ENCODE data around the gene RRP9.
"Not testable (repeated sequence)": the region's sequence is repeated elsewhere in the genome, so short reads cannot be mapped to it uniquely, and the experiment has no call there.

RRP9 gene

DNA sequence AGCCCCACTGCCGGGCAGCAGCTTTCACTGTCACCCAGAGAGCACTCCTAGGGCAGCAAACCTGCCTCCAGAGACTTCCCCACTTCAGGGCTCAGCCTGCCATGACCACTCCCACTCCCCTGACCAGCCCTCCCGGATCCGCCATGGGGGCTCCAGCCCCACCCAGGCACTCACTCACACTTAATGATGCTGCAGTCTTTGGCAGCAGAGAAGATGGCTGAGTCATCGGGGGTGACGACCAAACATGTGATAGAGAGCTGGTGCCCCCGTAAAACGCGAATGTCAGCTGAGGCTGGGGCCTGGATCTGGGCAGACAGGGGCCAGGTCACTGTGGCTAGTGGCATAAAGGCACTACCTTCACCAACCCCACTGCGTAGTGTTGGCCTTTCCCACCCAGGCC is 4.7 kb downstream of the RRP9 start:
- DNase-seq, result no peak

DNA sequence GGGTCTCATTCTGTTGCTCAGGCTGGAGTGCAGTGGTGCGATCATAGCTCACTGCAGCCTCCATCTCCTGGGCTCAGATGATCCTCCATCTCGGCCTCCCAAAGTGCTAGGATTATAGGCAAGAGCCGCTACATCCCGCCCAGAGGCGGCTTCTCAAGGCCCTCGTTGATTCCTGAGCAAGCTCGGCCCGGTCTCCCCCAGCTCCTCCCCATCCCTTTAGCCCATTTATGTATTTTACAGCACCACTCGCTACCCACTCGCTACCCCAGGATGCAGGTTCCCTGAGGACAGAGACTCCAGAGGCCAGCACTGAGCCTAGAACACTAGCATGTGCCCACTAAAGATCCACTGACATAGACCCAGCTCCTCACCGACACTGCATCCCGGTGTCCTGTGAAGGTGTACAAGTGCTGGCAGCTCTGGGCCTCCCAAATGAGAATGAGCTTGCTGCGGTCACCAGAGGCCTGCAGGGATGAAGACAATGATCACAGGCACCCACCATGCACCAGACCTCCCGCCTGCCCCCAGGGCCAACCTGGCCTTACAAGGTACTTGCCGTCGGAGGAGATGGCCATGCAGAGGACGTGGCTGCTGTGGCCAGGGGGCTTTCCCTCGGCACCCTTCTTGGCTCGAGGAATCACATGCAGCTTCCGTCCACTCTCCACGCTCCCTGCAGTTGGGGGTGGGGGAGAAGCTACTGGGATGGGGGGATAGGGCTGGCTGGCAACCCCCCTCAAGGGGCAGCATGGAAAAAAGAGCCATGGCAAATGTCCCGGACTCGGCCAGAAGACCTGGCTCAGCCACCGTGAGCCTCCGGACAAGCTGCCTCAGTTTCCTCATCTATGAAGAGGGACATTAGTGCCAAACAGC is 5.6 kb downstream of the RRP9 start:
- DNase-seq, result no peak

DNA sequence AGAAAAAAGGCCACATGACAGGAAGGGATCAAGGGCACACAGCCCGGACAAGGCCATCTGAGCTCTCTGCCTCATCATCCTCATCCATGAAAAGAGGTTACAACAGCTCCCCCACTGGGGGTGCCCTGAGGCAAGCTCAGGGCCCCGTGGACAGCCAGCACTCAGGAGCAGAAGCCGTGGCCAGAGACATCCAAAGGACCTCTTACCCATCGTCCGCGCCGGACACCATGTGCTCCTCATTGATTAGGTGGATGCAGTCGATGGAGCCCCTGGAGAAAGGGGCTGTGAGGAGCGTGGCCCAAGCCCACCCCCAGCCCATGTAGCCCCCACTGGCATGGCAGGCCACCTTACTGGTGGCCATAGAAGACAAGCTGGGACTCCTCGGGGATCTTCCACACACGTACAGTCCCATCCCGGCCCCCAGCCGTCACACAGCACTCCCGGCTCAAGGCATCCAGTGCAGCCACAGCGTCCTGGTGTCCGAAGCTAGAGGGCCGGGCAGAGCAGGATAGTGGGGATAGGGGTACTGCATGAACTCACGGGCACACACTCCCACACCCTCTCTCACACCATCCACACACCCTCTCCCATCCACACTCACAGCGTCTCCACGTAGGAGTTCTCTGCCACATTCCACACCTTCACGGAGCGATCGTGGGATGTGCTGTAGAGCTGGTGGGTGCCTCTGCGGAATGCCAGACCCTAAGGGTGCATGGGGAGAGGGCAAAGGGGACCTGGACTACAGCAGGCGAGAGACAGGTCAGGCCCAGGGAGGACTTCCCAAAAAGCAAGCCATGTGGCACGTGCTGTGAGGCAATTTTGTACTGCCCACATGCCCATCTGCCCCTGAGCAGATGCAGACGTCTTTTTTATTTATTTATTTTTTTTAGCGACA is 6.5 kb downstream of the RRP9 start:
- no peak for DNase-seq

DNA sequence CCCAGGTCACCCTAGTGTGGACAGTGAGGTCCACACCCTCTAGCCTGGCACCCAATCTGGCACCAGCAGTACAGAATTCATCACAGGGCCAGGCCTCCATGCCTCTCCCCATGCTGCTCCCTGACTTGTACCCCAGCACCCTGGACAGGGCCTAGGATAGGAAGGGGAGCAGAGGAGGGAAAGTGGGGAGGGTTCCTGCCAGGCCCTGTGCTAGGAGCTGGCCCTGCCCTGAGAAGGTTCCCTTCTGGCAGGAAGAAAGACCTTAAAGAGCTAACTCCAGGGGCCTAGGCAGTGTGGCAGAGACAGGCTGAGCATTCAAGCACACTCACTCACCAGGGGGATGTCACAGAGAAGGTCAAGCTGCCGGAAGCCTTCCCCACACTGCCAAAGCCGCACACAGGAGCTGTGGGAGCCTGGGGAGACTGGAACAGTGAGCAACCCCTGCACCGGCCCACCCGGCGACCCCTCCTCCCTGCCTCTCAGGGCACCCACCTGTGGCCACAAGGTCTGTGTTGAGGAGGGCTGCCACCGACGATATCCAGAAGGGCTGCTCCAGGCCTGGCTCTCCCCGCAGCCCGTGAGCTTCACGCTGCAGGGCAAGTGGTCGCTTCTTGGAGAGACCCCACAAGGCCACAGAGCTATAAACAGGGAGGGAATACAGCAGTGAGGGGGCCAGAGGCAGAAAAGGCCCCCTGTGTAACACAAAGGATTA is 7.4 kb downstream of the RRP9 start:
- DNase-seq, result no peak

DNA sequence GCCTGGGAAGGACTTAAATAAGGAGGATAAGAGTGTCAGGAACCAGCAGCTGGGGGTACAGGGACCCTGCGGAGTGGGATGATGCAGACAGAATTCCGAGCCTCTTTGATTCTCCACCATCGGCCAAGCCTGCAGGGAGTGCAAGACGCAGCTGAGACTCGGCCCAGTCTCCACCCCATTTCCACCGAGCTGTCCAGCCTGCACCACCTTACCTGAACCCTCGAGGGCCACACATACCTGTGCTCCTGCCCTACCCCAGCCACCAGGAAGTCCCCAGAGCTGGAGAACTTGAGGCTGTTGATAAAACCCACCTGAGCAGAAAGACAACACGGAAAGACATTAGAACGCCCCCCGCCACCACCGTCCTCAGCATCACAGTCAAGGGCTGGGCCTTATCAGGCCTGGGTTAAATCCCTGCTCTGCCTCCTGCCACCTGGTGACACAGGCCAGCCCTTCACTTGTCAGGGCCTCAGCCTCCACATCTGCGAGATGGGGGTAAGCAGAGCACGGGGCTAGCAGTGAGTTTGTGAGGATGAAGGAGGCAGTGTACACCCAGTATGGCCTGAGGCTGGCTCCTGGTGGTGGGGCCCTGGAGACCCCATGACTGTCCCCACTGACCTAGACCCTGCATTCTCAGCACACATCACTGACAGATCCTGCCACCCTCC is 8.1 kb downstream of the RRP9 start:
- DNase-seq, result no peak

DNA sequence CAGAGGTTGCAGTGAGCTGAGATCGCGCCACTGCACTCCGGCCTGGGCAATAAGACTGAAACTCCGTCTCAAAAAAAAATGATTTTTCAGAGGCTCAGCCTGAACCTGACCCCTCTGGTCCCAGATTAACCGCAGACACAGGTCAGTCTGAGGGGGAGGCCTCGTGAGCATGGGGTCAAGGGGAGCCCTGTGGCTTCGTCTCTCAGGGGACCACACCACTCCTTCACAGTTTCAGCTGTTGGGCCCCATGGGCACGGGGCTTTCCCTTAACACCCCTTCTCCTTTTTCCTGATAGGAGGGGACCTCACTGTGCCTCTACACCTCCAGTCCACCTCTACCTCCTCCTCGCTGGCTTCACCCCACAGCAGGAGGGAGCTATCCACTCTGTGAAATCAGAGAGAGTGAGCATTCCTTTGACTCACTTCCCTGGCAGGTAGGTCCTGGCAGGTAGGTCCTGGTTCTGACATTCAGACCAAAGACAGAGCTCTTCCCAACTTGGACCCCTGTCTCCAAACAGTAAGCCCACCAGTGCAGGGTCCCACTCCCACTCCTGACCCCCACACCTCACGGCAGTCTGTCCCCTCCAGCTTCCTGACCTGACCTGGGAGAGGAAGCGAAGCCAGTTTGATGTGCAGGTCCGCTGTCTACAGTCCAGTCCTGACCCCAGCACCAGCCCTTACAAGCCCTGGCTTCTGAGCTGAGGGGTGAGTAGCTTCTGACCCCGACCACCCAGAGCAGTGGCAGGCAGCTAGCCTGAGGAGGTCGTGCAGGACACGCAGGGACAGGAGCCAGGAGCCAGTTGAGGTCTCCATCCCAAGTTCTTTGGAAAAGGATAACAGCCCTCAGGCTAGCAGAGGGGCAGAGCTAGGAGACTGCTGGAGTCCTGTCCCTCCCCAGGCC is 9.0 kb downstream of the RRP9 start:
- no peak for DNase-seq

DNA sequence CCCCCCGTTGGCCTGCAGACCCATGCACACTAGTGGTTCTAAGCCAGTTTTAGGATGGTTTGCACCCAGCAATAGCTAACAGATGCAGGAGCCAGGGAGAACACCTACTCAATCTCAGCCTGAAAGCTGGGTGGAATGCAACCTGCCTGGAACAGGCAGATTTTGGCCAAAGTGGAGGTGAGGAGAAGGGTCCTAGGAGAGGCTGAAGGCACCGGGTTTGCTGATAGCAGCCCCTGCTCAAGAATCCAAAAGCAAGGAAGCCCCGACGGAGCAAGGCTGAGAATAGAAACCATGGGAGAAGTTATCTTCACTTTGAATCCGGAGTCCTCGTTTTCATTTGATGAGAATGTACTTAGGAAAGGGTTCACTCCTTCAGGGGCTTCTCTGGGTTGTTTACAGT is 9.9 kb downstream of the RRP9 start:
- no peak for DNase-seq

DNA sequence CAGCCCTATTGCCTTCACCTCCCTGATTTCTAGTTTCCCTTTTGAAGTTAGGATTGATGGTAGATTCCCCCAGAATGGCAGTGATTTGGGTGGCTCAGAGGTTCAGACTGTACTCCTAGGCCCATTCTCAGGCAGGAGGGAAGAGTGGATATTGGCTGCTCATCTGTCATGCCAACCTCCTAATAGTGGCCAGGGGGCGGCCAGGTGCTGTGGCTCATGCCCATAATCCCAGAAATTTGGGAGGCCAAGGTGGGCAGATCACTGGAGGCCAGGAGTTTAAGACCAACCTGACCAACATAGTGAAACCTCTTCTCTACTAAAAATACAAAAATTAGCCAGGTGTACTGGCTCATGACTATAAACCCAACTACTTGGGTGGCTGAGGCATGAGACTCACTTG is 11.3 kb downstream of the RRP9 start:
- no peak for DNase-seq

DNA sequence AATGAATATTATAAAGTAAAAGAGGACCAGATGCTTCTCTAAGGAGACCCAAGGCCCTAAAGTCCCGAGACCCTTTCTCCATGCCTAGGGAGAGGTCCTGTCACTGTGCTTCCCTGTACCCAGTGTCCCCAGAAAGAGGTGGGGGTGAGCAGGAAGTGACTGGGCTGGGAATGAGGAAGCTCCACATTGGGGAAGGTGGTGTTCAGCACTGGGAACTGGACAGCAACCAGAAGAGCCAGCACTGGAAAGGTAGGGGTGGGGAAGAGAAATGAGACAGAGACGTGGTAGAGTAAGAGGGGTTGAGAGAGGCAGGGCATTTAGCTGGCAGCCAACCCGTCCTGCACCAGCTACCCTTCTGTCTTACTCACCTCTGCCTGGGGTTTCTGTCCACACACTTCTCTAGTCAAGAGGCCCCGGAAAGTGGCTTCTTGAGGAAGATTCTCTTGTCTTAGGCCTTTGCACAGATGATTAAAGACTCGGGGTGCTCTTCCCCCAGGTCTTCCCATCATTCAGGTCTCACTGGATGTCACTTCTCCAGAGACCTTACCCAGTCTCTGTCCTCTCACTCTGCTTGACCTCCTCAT is 12.2 kb downstream of the RRP9 start:
- no peak for DNase-seq

DNA sequence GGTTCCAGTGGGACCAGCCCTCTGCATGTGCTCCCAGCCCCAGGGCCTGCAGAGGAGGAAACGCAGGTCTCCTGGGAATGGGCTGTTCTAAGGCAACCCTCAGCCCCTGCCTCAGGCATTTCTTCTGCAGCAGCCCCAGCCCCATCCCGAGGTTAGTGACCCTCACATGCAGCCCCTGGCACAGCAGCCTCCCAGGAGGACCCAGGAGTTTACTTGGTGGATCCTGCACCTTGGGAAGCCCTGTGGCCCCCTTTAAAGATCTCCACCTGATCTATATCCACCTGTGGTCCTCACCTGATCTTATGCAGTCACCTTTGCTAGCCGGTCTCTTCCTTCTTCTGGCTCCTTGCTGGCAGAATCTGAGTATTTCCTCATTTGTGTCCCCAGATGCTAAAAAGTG is 12.7 kb downstream of the RRP9 start:
- not testable (repeated sequence) for DNase-seq

DNA sequence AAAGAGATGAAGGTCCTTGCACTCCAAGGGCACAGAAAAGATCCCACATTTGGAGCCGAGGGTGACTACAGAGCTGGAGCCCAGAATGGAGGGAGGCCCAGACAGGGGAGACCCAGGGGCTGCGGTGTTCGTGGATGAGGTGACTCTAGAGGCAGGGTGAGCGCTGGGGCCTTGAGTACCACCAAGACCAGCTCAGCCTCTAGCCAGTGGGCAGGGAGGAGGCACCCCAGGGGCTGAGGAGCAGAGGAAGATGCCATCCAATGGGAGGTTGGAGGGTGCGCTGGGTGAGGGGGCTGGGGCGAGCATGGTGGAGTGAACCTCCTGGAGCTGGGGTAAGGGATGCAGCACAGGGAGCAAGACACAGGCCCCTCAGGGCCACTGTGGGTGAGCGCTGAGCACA is 13.3 kb downstream of the RRP9 start:
- no peak for DNase-seq

DNA sequence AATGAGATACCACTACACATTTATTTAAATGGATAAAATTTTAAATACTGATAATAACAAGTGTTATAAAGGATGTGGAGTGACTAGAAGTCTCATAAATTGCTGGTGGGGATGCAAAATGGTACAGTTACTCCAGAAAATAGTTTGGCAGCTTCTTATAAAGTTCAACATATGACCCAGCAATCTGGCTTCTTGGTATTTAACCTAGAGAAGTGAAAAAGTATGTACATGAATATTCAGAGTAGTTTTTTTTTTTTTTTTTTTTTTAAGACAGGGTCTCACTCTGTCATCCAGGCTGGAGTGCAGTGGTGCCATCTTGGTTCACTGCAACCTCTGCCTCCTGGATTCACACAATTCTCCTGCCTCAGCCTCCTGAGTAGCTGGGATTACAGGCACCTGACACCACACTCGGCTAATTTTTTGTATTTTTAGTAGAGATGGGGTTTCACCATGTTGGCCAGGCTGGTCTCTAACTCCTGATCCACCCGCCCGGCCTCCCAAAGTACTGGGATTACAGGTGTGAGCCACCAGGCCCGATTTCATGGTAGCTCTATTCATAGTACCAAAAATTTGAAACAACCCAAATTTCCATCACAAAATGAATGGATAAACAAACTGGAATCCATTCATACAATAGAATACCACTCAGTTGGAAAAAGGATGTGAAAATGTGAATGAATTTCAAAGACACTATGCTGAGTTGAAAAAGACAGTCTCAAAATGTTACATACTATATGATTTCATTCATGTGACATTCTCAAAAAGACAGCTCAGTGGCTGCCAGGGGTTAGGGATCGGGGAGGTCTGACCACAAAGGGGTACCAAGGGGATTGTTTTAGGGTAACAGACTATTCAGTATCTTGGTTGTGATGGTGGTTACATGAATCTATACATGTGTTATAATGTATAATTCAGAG is 14.4 kb downstream of the RRP9 start:
- no peak for DNase-seq

DNA sequence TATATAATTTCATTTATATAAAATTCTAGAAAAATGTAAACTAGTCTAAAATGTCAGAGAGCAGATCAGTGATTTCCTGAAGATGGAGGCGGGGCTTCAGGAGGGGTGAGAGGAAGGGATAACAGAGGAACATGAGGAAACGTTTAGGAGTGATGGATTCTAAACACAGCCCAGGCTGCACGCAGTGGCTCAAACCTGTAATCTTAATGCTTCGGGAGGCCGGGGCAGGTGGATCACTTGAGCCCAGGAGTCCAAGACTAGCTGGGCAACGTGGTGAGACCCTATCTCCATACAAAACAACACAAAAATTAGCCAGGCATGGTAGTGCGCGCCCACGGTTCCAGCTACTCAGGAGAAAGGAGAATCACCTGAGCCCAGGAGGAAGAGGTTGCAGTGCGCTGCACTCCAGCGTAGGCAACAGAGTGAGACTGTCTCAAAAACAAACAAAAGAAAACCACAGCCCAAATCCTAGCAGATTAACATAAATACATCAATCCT is 20.6 kb downstream of the RRP9 start:
- DNase-seq, result no peak

DNA sequence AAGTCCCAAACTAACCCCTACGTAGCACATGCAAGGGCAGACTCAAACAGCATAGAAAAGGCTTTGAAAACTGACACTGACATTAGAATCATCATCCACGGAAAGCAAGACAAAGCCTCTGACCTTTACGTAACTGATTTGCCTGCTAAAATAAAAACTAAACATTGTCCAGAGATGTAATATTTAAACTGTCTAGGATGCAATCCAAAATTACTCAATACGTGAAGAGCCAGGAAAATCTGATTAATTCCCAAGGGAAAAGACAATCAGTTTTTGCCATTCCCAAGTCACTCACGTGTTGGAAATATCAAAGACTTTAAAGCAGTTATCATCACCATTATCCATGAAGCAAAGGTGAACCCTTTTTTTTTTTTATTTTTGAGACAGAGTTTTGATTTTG is 25.3 kb downstream of the RRP9 start:
- no peak for DNase-seq

DNA sequence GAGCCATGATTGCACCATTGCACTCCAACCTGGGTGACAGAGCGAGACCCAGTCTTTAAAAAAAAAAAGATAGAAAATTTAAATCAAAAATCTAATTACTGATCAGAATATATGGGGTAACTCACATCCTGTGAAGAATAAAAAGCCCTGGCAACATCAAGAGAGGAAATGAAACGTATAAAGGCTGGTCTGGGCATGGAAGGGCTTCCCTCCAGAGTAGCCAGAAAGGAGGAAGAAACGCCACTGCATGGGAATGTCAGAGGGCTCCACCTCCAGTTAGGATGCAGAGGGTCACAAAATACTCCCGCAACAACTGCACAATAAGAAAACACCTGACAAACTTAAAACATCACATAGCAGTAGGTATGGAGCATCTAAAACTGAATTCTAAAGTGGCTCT is 33.7 kb downstream of the RRP9 start:
- DNase-seq, result no peak

DNA sequence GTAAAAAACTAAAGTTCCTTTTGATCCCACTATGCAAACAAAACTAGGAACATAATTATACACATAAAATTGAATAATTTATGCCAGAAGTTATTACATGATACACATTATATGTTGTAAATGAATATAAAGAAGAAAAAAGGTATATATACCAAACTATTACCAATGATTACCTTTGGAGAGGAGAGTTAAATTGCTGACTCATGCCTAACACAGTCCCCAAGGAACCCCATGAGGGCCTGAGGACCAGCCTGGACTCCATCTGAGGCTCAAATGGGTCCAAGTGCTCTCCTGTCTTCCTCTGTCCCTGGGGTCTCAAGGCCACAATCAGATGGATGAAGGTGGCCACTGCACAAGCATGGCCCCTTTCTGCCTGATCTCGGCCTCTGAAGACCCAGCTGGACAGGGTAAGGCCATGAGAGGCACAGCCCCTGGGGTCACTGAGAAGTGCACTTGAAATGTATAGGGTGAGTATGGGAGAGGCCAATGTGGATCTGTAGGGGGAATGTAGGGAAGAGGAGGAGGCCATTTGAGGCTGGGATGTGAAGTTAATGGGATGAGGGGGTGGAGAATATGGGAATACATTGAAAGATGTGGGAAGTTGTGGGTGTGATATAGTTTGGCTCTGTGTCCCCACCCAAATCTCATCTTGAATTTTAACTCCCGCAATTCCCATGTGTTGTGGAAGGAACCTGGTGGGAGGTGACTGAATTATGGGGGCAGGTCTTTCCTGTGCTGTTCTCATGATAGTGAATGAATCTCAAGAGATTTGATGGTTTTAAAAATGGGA is 37.5 kb downstream of the RRP9 start:
- DNase-seq, result no peak

DNA sequence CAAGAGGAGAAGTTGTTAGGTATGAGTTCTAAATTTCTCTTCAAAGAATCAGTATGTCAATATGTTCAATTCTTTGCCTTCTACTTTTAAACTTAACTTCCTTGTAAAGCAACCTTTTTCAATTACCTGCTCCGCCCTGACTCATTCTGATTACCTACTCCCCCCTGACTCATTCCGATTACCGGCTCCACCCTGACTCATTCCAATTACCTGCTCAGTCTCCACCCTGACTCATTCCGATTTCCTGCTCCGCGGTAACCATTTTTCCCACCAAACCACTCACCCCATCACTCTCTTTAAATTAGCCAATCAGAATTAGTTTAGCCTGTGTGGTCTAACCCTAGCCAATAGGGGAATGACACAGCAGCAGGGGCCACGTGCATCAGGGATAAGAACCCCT is 39.3 kb downstream of the RRP9 start:
- peak; percentile 72 for DNase-seq

DNA sequence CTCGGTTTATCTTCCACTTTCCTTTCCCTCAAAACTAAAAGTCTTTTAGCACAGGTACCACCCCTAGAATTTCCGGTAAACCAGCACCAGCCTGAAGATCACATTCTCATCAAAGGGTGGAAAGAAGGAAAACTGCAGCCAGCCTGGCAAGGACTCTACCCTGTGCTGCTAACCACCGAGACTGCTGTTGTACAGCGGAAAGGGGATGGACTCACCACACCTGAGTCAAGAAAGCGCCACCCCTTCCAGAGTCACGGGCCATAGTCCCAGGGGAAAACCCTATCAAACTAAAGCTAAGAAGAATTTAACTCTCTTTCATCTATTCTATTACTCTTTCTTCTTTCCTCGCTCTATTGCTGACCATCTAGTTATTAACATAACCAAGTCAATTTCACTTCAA is 41.7 kb downstream of the RRP9 start:
- DNase-seq, result not testable (repeated sequence)

DNA sequence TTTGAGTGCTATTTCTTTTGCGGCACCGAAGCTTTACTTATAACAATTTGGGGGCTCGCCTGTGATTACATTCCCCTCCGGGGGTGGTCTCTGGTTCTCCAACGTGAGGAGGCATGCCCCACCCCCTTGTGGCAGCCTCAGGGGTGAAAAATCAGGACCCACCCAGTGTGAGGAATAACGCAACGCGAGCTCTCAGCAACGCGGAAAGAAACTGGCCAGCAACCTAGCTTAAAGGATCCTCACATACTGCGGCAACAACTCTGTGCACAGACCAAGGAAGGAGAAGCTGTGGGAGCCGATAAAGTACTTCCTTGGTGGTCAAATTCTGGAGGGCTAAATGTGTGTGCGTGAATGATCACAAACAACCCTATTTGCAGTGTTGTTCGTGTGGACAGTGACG is 44.3 kb downstream of the RRP9 start:
- no peak for DNase-seq

All from stimulated activated CD4-positive, alpha-beta T cell treated with anti-CD3 and anti-CD28 coated beads, Interleukin-1b, Interleukin-23, amount 100 ng/mL, for 48 hours (primary cell).